Endothelial cell (in vitro differentiated cells): ENCODE measurements around the gene CALML3. TPM values are rescaled to one million over a fixed set of nuclear protein-coding genes. Genes with fewer than 3 reads are reported as not detected.

Source experiments
- DNase-seq: peaks from one replicate; pipeline ENCODE4 v3.0.0; 2021; ENCODE audit warnings: low spot score
- H3K27ac Mint-ChIP-seq: one replicate; pipeline ENCODE4 v1.8.0; 2021; ENCODE audit warnings: mixed read lengths, inconsistent platforms; ENCODE audit not compliant: unreplicated experiment
- H3K27me3 Mint-ChIP-seq: one replicate; pipeline ENCODE4 v1.8.0; 2021; ENCODE audit warnings: mild to moderate bottlenecking, moderate library complexity, mixed read lengths, inconsistent platforms; ENCODE audit not compliant: unreplicated experiment
- H3K36me3 Mint-ChIP-seq: one replicate; pipeline ENCODE4 v1.8.0; 2021; ENCODE audit warnings: mild to moderate bottlenecking, low read depth, mixed read lengths, inconsistent platforms; ENCODE audit not compliant: unreplicated experiment
- H3K4me1 Mint-ChIP-seq: one replicate; pipeline ENCODE4 v1.8.0; 2021; ENCODE audit warnings: mild to moderate bottlenecking, mixed read lengths, inconsistent platforms; ENCODE audit not compliant: unreplicated experiment
- H3K4me3 Mint-ChIP-seq: one replicate; pipeline ENCODE4 v1.8.0; 2021; ENCODE audit warnings: mild to moderate bottlenecking, mixed read lengths, inconsistent platforms; ENCODE audit not compliant: unreplicated experiment
- H3K9me3 Mint-ChIP-seq: one replicate; pipeline ENCODE4 v1.8.0; 2021; ENCODE audit warnings: mixed read lengths, inconsistent platforms; ENCODE audit not compliant: unreplicated experiment
- total RNA-seq: library from RNA; stranded (reverse); fragmentation: NEBNext Ultra II Directional; extraction: Animal tissue kit (Norgen Biotek cat#: 25700); gene quantifications from one replicate; pipeline ENCODE4 v1.2.1, GENCODE V29; 2021; ENCODE audit not compliant: unreplicated experiment
- TF ChIP-seq, protein P1 (sequence below): fragments of 200-600 bp; sonication (generic); IDR thresholded peaks from one replicate; pipeline ENCODE4 v1.5.0; 2021; ENCODE audit warnings: antibody characterized with exemption; ENCODE audit not compliant: unreplicated experiment

The CALML3 gene
- total RNA-seq, 1 donor from 2014 or later, result not detected

DNA sequence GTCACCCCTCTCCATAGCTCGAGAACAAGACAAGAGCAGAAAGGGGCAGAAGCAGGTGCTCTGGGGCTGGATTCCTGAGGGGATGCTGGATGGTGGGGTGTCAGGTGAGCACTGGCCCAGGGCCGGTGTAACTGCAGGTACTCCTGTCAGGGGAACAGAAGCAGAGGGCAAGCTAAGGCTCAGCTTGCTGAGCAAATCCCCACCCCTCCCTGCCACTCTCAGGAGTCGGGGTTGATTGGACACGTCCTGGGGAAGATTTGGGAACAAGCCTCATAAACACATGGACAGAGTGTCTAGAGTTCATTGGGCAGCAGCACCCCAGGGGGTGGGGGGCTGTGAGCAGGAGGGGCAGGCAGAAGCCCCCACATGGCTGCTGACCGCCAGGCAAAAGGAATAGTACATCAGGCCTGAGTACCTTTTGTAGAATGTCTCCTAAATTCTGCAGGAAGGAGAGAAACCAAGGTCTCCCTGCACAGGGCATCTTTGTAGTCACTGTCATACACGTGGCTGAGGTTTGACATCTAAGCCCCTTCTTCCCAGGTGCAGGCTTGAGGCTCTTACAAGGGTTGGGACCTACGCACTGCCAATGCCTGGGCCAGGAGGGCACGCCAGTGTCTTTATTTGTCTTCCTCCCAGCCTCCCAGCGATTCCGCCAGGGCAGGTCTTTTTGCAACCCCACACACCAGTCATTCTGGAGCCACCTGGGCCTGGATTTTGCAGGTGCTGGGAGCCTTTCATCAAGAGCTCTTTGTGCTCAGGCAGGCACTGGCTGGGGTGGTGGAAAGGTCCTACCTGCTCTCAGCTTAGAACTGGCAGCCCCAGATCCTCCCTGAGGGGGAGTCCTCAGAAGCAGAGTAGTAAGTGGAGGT, 2.8 kb downstream of the CALML3 start:
- peaks cover 9% of the 10 kb centered on the region for H3K4me1 Mint-ChIP-seq
- DNase-seq, result no peak
- peaks cover 4% of the 10 kb centered on the region for H3K36me3 Mint-ChIP-seq
- TF ChIP-seq, protein P1, sequence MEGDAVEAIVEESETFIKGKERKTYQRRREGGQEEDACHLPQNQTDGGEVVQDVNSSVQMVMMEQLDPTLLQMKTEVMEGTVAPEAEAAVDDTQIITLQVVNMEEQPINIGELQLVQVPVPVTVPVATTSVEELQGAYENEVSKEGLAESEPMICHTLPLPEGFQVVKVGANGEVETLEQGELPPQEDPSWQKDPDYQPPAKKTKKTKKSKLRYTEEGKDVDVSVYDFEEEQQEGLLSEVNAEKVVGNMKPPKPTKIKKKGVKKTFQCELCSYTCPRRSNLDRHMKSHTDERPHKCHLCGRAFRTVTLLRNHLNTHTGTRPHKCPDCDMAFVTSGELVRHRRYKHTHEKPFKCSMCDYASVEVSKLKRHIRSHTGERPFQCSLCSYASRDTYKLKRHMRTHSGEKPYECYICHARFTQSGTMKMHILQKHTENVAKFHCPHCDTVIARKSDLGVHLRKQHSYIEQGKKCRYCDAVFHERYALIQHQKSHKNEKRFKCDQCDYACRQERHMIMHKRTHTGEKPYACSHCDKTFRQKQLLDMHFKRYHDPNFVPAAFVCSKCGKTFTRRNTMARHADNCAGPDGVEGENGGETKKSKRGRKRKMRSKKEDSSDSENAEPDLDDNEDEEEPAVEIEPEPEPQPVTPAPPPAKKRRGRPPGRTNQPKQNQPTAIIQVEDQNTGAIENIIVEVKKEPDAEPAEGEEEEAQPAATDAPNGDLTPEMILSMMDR, result no peak
- H3K4me3 Mint-ChIP-seq, result no peak overlapping the region
- H3K9me3 Mint-ChIP-seq, result no peaks in the 10 kb centered on the region
- H3K27me3 Mint-ChIP-seq, result peaks cover 9% of the 10 kb centered on the region
- no peak overlapping the region for H3K27ac Mint-ChIP-seq

GRCh38 chr10:5528989-5529701, 4.4 kb downstream of the CALML3 start:
- no peak for DNase-seq
- TF ChIP-seq, protein P1, result no peak
- Mint-ChIP-seq H3K4me1 (peaks cover 6% of the 10 kb centered on the region), H3K36me3 (peaks cover 4% of the 10 kb centered on the region), H3K9me3 (no peaks in the 10 kb centered on the region), H3K4me3 (peak overlapping the region; percentile 11), H3K27me3 (peaks cover 12% of the 10 kb centered on the region), H3K27ac (no peak overlapping the region)

- peaks cover 8% of the 10 kb centered on the region for H3K4me1 Mint-ChIP-seq
- peaks cover 4% of the 10 kb centered on the region for H3K36me3 Mint-ChIP-seq
- peaks cover 12% of the 10 kb centered on the region for H3K27me3 Mint-ChIP-seq
- TF ChIP-seq, protein P1, result no peak
- DNase-seq, result no peak
- no peak overlapping the region for H3K4me3 Mint-ChIP-seq
- H3K27ac Mint-ChIP-seq, result no peak overlapping the region
- H3K9me3 Mint-ChIP-seq, result no peaks in the 10 kb centered on the region
Measured at GRCh38 chr10:5529702-5530411, 5.1 kb downstream of the CALML3 start.

GRCh38 chr10:5530412-5530806, 5.6 kb downstream of the CALML3 start:
- H3K9me3 Mint-ChIP-seq, result no peaks in the 10 kb centered on the region
- no peak overlapping the region for H3K27ac Mint-ChIP-seq
- TF ChIP-seq, protein P1, result no peak
- peaks cover 10% of the 10 kb centered on the region for H3K27me3 Mint-ChIP-seq
- no peak overlapping the region for H3K4me3 Mint-ChIP-seq
- H3K36me3 Mint-ChIP-seq, result peaks cover 4% of the 10 kb centered on the region
- no peak for DNase-seq
- peaks cover 8% of the 10 kb centered on the region for H3K4me1 Mint-ChIP-seq
